NCI-H446 treated with DMSO at 0.1 percent for 48 hours (cell line): Measurements from ENCODE around the gene SLC19A3.
A peak's percentile ranks its signal among the peaks of the same experiment; 100 is the strongest.
"Not testable (repeated sequence)": the region's sequence is repeated elsewhere in the genome, so short reads cannot be mapped to it uniquely, and the experiment has no call there.

ENCODE experiments used
- DNase-seq: peaks from one replicate; lab custom pipeline; 2025; lab: John Stamatoyannopoulos, UW

The SLC19A3 gene

DNA sequence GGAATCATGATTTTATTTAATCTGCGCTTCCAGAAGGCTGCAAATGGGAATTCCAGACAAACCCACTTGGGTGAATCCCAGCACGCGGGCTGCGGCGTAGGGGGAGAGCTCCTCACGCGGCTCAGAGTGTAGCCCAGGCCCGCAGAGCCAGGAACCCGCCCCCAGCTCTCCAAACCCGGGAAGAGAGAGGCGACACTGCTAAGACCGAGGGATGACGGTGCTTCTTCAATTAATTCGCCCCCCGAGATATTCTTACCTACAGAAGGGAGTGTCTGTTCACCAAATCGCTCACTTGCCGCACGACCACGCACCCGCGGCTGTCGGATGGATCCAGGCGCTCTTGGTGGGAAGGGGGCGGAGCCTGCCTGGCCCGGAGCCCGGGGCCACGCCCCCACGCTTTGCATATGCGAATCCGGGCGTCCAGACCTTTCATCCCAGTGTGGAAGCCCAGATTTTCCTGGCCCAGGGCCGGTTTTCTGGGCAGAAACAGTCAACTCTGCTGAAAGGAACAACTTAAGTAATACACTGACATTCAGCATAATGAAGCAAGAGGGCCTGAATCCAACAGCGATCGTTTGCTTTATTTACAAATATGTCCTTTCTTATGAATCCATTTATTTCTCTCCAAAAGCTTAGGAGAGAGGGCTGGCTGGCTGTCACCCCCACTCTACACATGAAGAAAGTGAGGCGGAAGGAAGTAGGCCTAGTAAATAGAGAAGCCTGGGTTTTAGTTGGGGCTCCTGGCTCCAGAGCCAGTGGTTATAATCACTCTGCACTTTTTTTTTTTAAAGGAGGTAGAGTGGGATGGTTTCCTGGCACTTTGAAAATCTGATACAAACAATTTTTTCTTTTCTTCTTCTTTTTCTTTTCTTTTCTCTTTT, at the start of gene SLC19A3:
TSS of gene SLC19A3 (minus strand) at position 342 of the 881 bp plus-strand sequence. CDS start 15,710 bp downstream, outside the sequence.
- peak; percentile 3 for DNase-seq

DNA sequence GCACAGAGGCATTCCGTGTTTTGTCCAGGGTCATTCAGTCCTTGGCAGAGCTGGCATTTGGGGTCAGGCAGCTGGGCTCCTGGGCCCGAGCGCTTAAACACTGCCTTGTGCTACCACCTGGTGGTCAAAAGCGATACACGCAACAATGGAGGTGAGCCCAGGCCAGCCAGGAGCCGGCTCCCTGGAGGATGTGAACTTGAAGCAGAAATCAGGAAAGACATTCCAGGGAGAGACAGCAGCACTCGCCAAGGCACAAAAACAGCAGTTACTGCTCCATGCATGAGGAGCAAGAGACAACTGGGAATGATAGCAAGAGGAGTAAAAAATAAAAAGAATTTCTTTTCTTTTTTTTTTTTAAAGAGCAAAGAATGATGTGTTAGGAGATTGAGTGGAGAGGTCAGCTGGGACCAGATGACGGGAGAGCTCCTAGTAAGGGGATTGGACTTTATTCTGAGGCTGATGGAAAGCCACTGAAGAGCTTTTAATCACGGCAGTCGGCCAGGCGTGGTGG, 48.6 kb upstream of the SLC19A3 start:
- peak; percentile 19 for DNase-seq

DNA sequence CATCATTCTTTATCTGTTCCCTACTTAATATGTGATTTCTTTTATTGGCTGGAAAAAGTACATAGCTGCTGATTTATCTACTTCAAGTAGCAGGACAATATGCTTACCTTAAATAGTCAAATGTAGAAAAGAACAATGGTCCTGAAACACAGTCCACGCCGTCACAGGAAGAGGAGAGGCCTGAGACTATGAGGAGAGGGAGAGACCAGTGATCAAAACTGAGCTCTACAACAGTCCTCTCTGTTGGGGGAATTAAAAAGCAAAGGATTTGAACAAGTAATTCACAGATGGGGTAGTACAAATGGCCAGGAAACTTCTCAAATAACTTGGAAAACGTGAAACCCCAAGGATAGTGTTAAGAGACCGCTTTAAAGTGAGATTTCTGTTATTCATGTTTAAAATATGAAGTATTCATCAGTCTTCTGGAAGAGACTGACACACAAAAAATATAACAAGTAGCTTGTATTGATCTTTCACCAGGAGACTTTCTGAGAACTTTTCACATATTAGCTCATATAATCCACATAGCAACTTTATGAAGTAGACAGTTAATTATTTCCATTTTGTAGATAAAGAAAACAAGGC, 48.1 kb upstream of the SLC19A3 start:
- DNase-seq = no peak

- DNase-seq = no peak
Observed at GRCh38 chr2:227761740-227762476, 44.1 kb upstream of the SLC19A3 start.

- no peak for DNase-seq
Observed at GRCh38 chr2:227759411-227760118, 41.7 kb upstream of the SLC19A3 start.

- not testable (repeated sequence) for DNase-seq
Observed at GRCh38 chr2:227756261-227756660, 38.4 kb upstream of the SLC19A3 start.

- DNase-seq = no peak
Observed at GRCh38 chr2:227748079-227748478, 30.3 kb upstream of the SLC19A3 start.

DNA sequence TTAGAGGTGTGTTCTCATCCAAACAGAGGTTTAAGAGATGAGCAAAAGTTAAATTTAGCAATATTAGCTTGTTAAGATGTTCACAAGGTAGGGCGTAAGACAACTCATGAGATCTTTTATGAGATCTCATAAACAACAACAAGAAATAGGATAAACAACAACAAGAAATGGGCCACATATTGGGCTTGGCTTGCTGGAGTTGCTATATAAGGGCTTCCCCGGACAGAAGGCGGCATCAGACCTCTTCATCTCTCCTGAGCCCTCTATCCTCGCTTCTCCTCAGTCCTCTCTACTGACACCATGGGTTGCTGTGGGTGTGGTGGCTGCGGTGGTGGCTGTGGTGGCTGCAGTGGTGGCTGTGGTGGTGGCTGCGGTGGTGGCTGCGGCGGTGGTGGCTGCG, 27.8 kb upstream of the SLC19A3 start, which contains the start of gene SCYGR8:
TSS of gene SCYGR8 (plus strand) at position 301 of the 400 bp plus-strand sequence. CDS start at position 301, 0 bp downstream.
- no peak for DNase-seq

DNA sequence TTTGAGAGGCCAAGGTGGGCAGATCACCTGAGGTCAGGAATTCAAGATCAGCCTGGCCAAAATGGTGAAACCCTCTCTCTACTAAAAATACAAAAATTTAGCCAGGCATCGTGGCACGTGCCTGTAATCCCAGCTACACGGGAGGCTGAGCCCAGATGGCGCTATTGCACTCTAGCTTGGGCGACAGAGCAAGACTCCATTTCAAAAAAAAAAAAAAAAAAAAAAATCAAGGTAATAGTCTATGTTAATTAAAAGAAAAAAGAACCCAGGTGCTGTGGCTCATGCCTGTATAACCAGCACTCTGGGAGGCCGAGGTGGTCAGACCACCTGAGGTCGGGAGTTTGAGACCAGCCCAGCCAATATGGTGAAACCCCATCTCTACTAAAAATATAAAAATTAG, 22.9 kb upstream of the SLC19A3 start:
- not testable (repeated sequence) for DNase-seq

DNA sequence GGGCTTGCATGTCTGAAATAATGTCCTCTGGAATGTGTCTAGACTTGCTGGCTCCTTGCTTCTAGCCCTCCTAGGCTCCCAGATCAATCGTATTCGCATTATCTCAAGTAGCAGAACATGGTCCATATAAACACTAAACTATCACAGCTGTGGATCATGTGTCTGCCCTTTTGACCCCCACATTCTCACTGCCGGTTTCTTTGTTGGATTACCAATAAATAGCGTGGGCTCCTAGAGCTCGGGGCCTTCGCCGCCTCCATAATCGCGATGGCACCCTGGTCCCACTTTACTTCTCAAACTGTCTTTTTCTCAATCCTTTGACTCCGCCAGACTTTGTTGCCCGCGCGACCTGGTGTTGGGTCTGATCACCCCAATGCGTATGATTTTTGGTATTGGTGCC, 21.5 kb upstream of the SLC19A3 start:
- no peak for DNase-seq

DNA sequence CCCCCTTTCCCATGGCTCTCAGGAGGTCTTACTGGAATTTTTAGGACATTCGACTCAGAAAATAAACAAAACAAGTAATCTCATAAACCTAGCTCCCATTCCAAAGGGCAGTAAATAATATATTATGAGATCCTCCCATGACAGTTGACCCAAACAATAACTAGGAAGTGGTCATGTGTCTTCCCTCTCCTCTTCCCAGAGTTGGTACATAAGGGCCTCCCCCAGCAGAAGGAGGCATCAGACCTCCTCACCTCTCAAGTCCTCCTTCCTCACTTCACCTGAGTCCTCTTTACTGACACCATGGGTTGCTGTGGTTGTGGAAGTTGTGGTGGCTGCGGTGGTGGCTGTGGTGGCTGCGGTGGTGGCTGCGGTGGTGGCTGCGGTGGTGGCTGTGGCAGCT, 10.2 kb upstream of the SLC19A3 start, which contains the start of gene SCYGR7:
TSS of gene SCYGR7 (plus strand) at position 301 of the 400 bp plus-strand sequence. CDS start at position 301, 0 bp downstream.
- no peak for DNase-seq

GRCh38 chr2:227724394-227725039, 6.7 kb upstream of the SLC19A3 start, which contains the start of gene SCYGR6:
SCYGR6 (minus strand) TSS chr2:227724757; CDS start chr2:227724757, 0 bp downstream.
- DNase-seq = no peak

- DNase-seq = not testable (repeated sequence)
Observed at GRCh38 chr2:227722821-227723220, 5.0 kb upstream of the SLC19A3 start.

DNA sequence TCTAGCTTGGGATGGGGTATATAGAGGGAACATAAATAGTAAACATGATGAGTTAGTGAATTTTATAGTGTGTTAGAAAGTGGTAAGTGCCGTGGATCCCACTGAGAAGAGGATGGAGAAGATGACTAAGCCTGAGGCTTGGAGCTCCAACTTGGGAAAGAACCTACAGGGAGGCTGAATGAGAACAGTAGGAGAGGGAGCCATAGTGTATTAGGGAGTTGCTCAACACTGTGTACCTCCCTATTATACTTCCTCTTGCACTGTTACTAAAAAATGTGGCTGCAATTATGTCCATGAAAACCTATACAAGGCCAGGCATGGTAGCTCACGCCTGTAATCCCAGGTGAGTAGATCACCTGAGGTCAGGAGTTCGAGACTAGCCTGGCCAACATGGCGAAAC, 2.9 kb upstream of the SLC19A3 start:
- DNase-seq = no peak

DNA sequence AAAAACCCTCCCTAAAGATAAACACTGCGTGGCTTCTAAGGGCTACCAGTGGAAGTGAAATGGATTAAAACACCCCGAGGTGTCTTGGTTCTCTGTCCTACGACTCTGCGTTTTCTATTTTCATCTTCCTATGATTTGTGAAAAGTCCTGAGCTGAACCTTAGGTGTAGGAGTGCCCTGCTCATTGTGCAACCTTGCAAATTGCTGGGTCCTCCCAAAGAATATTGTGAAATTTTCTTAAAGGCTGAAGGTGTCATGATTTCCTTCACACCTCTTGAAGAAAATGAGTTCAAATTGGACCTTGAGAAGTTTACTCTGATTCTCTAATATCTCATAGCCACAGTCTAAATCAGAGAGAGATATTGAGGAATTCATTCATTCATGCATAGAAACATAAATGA, 1.8 kb upstream of the SLC19A3 start:
- no peak for DNase-seq

- no peak for DNase-seq
Observed at GRCh38 chr2:227716501-227716900, 1.3 kb downstream of the SLC19A3 start.

DNA sequence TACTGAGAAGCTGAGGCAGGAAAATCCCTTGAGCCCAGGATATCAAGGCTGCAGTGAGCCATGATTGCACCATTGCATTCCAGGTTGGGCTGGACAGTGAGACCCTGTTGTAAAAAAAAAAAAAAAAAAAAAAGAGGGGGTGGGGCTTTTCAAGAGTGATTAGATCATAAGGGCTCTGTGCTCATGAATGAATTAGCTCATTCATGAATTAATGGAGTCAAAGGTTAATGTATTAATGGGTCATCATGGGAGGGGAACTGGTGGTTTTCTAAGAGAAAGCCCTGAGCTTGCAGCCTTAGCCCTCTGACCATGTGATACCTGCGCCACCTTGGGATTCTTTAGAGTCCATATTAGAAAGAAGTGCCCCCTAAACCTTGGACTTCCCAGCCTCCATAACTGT, 4.5 kb downstream of the SLC19A3 start:
- no peak for DNase-seq

GRCh38 chr2:227710986-227711385, 6.8 kb downstream of the SLC19A3 start:
- no peak for DNase-seq

DNA sequence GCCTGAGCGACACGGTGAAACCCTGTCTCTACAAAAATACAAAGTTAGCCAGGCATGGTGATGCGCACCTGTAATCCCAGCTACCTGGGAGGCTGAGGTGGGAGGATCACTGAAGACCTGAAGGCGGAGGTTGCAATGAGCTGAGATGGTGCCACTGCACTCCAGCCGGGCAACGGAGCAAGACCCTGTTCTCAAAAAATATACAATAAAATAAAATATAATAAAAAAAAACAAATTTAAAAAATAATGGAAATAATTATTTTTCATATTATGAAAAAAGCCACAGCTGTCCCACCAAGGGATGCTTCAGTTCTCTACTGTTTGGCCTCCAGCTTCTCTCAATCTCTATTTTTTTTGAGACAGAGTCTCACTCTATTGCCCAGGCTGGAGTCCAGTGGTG, 10.4 kb downstream of the SLC19A3 start:
- no peak for DNase-seq

GRCh38 chr2:227706859-227707258, 11.0 kb downstream of the SLC19A3 start:
- no peak for DNase-seq

DNA sequence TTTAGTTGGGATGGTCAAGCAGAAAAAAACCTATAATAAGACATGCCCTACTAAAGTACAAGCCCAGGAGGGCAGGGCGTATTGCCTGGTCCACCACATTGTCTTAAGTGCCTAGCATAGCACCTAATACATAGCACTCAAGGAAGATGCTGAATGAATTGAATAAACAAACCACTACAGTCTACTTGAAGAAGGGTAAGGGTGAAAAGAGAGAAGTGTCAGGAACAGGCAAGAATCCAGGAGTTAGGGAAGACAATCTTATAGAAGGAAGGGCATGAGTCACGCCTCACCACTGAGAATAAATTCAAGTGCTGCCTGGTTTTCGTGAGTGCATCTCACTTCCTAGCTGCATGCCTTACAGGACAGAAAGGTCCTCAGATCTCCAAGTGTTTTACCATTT, 13.9 kb downstream of the SLC19A3 start:
- DNase-seq = no peak
